ENCODE results near the gene SLFN12L. TPM values are rescaled to one million over a fixed set of nuclear protein-coding genes. Genes with fewer than 3 reads are reported as not detected.

The SLFN12L gene
- total and polyA plus RNA-seq, 9 of the 15 experiments (the other 6 are each of a cell fraction or from before 2014, with no cell fraction given) = 0.04 to 0.31 (median 0.08) TPM; not detected in 3

DNA sequence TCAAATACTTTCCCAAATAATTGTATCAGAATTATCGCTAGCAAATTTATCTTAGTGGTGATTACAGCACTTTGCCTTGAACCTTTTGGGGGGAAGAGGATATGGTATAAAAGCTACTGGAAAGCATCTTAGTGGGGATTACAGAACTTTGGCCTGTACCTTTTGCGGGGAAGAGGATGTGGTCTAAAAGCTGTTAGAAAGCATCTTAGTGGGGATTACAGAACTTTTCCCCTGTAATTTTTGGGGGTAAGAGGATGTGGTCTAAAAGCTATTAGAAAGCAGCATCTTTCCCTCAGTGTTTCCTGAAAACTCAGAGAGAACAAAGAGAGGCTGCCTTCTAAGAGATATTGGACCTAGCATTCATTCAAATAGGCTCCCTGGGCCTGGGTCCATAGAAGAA, 109.2 kb downstream of the SLFN12L start:
- Histone ChIP-seq H3K27ac (ENCODE audit: extremely low read depth, low read depth, low read length) (no peak overlapping the region), H3K4me3 (no peak overlapping the region), H4K20me1 (replicated peaks; ENCODE audit: control insufficient read depth, insufficient read depth, low read length) (no peaks in the 10 kb centered on the region), H3K9ac (ENCODE audit: insufficient read depth in 1 of 2, low read depth in 2 of 2, low read length in 2 of 2) (no peak overlapping the region), H3K9me3 (replicated peaks; ENCODE audit: control insufficient read depth, insufficient read depth, low read depth, low read length) (no peaks in the 10 kb centered on the region), H3K36me3 (ENCODE audit: control insufficient read depth, insufficient read depth, low read length) (no peaks in the 10 kb centered on the region), H3K79me2 (ENCODE audit: control insufficient read depth, insufficient read depth, low read length) (no peaks in the 10 kb centered on the region), H3K27me3 (ENCODE audit: control insufficient read depth in 2 of 2, insufficient read depth in 2 of 2, low read length in 2 of 2) (peaks cover 19 to 20% of the 10 kb centered on the region in 2 experiments; a peak in 4 of 5 replicates), H3K4me1 (replicated peaks in 1 of 2; ENCODE audit: control insufficient read depth in 2 of 2, insufficient read depth in 2 of 2, low read length in 2 of 2) (0 out of 5 replicates have a peak, but pooled peaks cover 0 to under 1% of the 10 kb centered on the region in 2 experiments), H3K9me1 (ENCODE audit: control insufficient read depth, insufficient read depth, low read length) (no peaks in the 10 kb centered on the region), H2AFZ (ENCODE audit: low read depth, low read length) (no peak overlapping the region), H3K4me2 (ENCODE audit: insufficient read depth, low read length) (no peak overlapping the region)
- intact Hi-C loops (cut with micrococcal nuclease) = no loop called here
- CTCF ChIA-PET (ENCODE audit: low intra/inter-chr PET ratio) = no interaction called here
- 0% methylated on average over 2 of the region's 2 CpGs for WGBS (ENCODE audit: insufficient coverage, low coverage, missing lambda C conversion rate)
- DNase-seq (ENCODE audit: extremely low read depth in 1 of 4, low spot score in 3 of 4) = no peak
- in situ Hi-C loops (cut with MboI) = no loop called here
- BruUV-seq (replicated peaks) = no TSS peak
- FAIRE-seq = no peak
- POLR2A ChIA-PET = no interaction called here
- no peak for ATAC-seq
- TF ChIP-seq, protein P1, sequence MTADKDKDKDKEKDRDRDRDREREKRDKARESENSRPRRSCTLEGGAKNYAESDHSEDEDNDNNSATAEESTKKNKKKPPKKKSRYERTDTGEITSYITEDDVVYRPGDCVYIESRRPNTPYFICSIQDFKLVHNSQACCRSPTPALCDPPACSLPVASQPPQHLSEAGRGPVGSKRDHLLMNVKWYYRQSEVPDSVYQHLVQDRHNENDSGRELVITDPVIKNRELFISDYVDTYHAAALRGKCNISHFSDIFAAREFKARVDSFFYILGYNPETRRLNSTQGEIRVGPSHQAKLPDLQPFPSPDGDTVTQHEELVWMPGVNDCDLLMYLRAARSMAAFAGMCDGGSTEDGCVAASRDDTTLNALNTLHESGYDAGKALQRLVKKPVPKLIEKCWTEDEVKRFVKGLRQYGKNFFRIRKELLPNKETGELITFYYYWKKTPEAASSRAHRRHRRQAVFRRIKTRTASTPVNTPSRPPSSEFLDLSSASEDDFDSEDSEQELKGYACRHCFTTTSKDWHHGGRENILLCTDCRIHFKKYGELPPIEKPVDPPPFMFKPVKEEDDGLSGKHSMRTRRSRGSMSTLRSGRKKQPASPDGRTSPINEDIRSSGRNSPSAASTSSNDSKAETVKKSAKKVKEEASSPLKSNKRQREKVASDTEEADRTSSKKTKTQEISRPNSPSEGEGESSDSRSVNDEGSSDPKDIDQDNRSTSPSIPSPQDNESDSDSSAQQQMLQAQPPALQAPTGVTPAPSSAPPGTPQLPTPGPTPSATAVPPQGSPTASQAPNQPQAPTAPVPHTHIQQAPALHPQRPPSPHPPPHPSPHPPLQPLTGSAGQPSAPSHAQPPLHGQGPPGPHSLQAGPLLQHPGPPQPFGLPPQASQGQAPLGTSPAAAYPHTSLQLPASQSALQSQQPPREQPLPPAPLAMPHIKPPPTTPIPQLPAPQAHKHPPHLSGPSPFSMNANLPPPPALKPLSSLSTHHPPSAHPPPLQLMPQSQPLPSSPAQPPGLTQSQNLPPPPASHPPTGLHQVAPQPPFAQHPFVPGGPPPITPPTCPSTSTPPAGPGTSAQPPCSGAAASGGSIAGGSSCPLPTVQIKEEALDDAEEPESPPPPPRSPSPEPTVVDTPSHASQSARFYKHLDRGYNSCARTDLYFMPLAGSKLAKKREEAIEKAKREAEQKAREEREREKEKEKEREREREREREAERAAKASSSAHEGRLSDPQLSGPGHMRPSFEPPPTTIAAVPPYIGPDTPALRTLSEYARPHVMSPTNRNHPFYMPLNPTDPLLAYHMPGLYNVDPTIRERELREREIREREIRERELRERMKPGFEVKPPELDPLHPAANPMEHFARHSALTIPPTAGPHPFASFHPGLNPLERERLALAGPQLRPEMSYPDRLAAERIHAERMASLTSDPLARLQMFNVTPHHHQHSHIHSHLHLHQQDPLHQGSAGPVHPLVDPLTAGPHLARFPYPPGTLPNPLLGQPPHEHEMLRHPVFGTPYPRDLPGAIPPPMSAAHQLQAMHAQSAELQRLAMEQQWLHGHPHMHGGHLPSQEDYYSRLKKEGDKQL (CRISPR knock-in tag; IDR thresholded peaks at IDR 0.05; ENCODE audit: borderline replicate concordance) = no peak
- TF ChIP-seq, protein P2, sequence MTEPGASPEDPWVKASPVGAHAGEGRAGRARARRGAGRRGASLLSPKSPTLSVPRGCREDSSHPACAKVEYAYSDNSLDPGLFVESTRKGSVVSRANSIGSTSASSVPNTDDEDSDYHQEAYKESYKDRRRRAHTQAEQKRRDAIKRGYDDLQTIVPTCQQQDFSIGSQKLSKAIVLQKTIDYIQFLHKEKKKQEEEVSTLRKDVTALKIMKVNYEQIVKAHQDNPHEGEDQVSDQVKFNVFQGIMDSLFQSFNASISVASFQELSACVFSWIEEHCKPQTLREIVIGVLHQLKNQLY (CRISPR knock-in tag; conservative IDR thresholded peaks at IDR 0.05) = no peak
- TF ChIP-seq NFRKB (IDR thresholded peaks at IDR 0.05; ENCODE audit: low read depth) = no peak
- no peak for TF ChIP-seq TCFL5 (CRISPR knock-in tag; conservative IDR thresholded peaks at IDR 0.05)
- TF ChIP-seq MAFG (tag; conservative IDR thresholded peaks at IDR 0.05) = no peak
- TF ChIP-seq, protein P3, sequence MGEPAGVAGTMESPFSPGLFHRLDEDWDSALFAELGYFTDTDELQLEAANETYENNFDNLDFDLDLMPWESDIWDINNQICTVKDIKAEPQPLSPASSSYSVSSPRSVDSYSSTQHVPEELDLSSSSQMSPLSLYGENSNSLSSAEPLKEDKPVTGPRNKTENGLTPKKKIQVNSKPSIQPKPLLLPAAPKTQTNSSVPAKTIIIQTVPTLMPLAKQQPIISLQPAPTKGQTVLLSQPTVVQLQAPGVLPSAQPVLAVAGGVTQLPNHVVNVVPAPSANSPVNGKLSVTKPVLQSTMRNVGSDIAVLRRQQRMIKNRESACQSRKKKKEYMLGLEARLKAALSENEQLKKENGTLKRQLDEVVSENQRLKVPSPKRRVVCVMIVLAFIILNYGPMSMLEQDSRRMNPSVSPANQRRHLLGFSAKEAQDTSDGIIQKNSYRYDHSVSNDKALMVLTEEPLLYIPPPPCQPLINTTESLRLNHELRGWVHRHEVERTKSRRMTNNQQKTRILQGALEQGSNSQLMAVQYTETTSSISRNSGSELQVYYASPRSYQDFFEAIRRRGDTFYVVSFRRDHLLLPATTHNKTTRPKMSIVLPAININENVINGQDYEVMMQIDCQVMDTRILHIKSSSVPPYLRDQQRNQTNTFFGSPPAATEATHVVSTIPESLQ (CRISPR knock-in tag; IDR thresholded peaks at IDR 0.05) = no peak
- TF ChIP-seq, protein P4, sequence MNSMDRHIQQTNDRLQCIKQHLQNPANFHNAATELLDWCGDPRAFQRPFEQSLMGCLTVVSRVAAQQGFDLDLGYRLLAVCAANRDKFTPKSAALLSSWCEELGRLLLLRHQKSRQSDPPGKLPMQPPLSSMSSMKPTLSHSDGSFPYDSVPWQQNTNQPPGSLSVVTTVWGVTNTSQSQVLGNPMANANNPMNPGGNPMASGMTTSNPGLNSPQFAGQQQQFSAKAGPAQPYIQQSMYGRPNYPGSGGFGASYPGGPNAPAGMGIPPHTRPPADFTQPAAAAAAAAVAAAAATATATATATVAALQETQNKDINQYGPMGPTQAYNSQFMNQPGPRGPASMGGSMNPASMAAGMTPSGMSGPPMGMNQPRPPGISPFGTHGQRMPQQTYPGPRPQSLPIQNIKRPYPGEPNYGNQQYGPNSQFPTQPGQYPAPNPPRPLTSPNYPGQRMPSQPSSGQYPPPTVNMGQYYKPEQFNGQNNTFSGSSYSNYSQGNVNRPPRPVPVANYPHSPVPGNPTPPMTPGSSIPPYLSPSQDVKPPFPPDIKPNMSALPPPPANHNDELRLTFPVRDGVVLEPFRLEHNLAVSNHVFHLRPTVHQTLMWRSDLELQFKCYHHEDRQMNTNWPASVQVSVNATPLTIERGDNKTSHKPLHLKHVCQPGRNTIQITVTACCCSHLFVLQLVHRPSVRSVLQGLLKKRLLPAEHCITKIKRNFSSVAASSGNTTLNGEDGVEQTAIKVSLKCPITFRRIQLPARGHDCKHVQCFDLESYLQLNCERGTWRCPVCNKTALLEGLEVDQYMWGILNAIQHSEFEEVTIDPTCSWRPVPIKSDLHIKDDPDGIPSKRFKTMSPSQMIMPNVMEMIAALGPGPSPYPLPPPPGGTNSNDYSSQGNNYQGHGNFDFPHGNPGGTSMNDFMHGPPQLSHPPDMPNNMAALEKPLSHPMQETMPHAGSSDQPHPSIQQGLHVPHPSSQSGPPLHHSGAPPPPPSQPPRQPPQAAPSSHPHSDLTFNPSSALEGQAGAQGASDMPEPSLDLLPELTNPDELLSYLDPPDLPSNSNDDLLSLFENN (IDR thresholded peaks at IDR 0.05; ENCODE audit: low read depth in 2 of 2, low read length in 2 of 2) = no peak
- no peak for TF ChIP-seq ZBTB1 (CRISPR knock-in tag; IDR thresholded peaks at IDR 0.05; ENCODE audit: borderline replicate concordance, low read depth)
- TF ChIP-seq, protein P5, sequence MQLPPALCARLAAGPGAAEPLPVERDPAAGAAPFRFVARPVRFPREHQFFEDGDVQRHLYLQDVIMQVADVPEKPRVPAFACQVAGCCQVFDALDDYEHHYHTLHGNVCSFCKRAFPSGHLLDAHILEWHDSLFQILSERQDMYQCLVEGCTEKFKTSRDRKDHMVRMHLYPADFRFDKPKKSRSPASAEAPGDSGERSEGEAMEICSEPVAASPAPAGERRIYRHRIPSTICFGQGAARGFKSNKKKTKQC (CRISPR knock-in tag; IDR thresholded peaks at IDR 0.05) = no peak

Measured in K562 (cell line).